GM18507 (cell line): ENCODE data around the gene TSHZ3.

Experiments used
- DNase-seq: peaks from one replicate; pipeline ENCODE4 v3.0.0; 2011; ENCODE audit warnings: low read depth; ENCODE audit not compliant: insufficient read length; ENCODE audit errors: extremely low spot score
- FAIRE-seq: peaks from 2 replicates; lab custom pipeline; 2011; peaks lifted over from hg19 to GRCh38; lab: Jason Lieb, UNC

TSHZ3 gene

GRCh38 chr19:31257025-31257424 is 92.2 kb downstream of the TSHZ3 start:
- FAIRE-seq (no peak), DNase-seq (no peak)

GRCh38 chr19:31256593-31256960 is 92.7 kb downstream of the TSHZ3 start:
- DNase-seq (no peak), FAIRE-seq (no peak)

- no peak for DNase-seq
- no peak for FAIRE-seq
Measured at GRCh38 chr19:31255831-31256592, 93.2 kb downstream of the TSHZ3 start.

GRCh38 chr19:31255174-31255799 is 93.9 kb downstream of the TSHZ3 start:
- DNase-seq (no peak), FAIRE-seq (no peak)

GRCh38 chr19:31254611-31255010 is 94.6 kb downstream of the TSHZ3 start:
- no peak for FAIRE-seq
- no peak for DNase-seq

GRCh38 chr19:31254180-31254551 is 95.1 kb downstream of the TSHZ3 start:
- FAIRE-seq (no peak), DNase-seq (no peak)

GRCh38 chr19:31253526-31254179 is 95.6 kb downstream of the TSHZ3 start:
- FAIRE-seq (no peak), DNase-seq (no peak)

GRCh38 chr19:31252441-31252840 is 96.8 kb downstream of the TSHZ3 start:
- no peak for FAIRE-seq
- no peak for DNase-seq

GRCh38 chr19:31249217-31249616 is 100.0 kb downstream of the TSHZ3 start:
- FAIRE-seq (no peak), DNase-seq (no peak)

- DNase-seq, result no peak
- FAIRE-seq, result no peak
Measured at GRCh38 chr19:31235806-31236205, 113.4 kb downstream of the TSHZ3 start.

GRCh38 chr19:31233295-31233800 is 115.9 kb downstream of the TSHZ3 start:
- DNase-seq, result no peak
- FAIRE-seq, result no peak

- FAIRE-seq, result no peak
Measured at GRCh38 chr19:31232871-31233270, 116.4 kb downstream of the TSHZ3 start.

GRCh38 chr19:31232180-31232579 is 117.1 kb downstream of the TSHZ3 start:
- no peak for DNase-seq
- FAIRE-seq, result no peak

More at GRCh38 chr19:31232871-31233270, 116.4 kb downstream of the TSHZ3 start:
- DNase-seq, result no peak

- FAIRE-seq (no peak), DNase-seq (no peak)
Measured at GRCh38 chr19:31231237-31231636, 118.0 kb downstream of the TSHZ3 start.

- FAIRE-seq, result no peak
- no peak for DNase-seq
Measured at GRCh38 chr19:31226151-31226935, 122.9 kb downstream of the TSHZ3 start.
